Neutrophil (primary cell): ENCODE measurements around the gene ABLIM2.

Source experiments
- H3K27ac ChIP-seq: fragments of 200-600 bp; sonication (generic); 2 replicates; pipeline ENCODE4 v1.5.1; 2016; ENCODE audit warnings: mild to moderate bottlenecking, moderate library complexity
- H3K27me3 ChIP-seq: fragments of 200-600 bp; sonication (generic); 2 replicates; pipeline ENCODE4 v1.6.0; 2016; ENCODE audit warnings: mild to moderate bottlenecking
- H3K36me3 ChIP-seq: fragments of 200-600 bp; sonication (generic); 2 replicates; pipeline ENCODE4 v1.5.1; 2017
- H3K4me1 ChIP-seq, 2 experiments: fragments of 200-600 bp in 1 of 2; sonication (generic) in 1 of 2; 1 replicate in 1 of 2; 2 replicates in 1 of 2; pipeline versions ENCODE4 v1.5.1 to v1.6.1; 2013 to 2016; ENCODE audit warnings: low read depth in 1 of 2, low read length in 1 of 2, mild to moderate bottlenecking in 1 of 2, moderate library complexity in 1 of 2; ENCODE audit not compliant: control insufficient read depth in 1 of 2, insufficient read depth in 1 of 2
- H3K4me3 ChIP-seq, 2 experiments: fragments of 200-600 bp in 1 of 2; sonication (generic) in 1 of 2; 1 replicate in 1 of 2; 2 replicates in 1 of 2; pipeline ENCODE4 v1.5.1; 2013 to 2016; ENCODE audit warnings: low read depth in 1 of 2, low read length in 1 of 2, mild to moderate bottlenecking in 1 of 2, moderate library complexity in 1 of 2
- H3K9me3 ChIP-seq: fragments of 200-600 bp; sonication (generic); 2 replicates; pipeline ENCODE4 v1.5.1; 2016
- TF ChIP-seq, protein P1 (sequence below): fragments of 200-600 bp; sonication (generic); IDR thresholded peaks from 2 replicates; pipeline ENCODE4 v1.5.1; 2016; ENCODE audit warnings: antibody characterized with exemption

The ABLIM2 gene

DNA sequence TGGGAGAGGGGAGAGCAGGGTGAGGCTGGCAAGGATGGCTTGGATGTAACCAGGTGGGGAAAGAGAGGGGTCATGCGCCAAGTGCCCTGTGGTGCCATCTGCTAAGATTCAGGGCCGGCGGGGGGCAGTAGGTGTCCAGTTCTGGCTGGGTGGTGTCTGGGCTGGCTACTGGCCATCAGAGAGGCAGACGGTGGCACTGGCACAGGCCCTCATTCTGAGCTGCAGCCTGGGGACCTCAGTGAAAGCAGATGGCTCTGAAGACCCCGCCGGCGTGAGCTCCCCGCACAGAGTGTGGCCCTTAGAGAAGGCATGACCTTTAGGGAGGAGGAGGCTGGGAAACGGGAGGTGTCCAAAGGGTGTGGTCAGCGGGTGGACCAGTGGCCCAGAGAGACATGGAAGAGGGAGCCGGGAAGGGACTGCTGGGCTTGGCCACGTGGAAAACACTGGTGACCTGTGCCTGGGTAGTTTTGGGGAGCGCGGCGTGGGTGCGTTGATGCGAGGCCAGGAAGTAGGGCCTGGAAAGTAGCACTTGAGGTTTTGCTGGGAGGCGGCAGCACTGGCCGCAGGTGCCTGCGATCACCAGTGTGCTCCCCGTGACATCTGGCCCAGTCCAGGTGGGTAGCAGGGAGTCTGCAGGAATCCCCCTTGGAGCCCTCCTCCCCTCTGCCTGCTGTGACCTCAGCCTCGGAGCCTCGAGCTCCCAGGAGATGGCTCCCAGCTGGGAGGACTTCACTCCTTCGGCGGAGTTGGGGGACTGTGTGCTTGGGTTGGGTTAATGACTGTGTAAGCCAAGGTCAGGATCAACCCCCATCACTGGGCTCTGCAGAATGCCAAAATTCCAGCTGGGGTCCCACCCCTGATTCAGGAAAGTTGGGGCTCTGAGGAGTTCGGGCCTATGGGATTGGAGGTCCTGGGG is 31.2 kb upstream of the ABLIM2 start:
- TF ChIP-seq, protein P1, sequence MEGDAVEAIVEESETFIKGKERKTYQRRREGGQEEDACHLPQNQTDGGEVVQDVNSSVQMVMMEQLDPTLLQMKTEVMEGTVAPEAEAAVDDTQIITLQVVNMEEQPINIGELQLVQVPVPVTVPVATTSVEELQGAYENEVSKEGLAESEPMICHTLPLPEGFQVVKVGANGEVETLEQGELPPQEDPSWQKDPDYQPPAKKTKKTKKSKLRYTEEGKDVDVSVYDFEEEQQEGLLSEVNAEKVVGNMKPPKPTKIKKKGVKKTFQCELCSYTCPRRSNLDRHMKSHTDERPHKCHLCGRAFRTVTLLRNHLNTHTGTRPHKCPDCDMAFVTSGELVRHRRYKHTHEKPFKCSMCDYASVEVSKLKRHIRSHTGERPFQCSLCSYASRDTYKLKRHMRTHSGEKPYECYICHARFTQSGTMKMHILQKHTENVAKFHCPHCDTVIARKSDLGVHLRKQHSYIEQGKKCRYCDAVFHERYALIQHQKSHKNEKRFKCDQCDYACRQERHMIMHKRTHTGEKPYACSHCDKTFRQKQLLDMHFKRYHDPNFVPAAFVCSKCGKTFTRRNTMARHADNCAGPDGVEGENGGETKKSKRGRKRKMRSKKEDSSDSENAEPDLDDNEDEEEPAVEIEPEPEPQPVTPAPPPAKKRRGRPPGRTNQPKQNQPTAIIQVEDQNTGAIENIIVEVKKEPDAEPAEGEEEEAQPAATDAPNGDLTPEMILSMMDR = no peak
- Histone ChIP-seq H3K4me3 (no peak overlapping the region), H3K4me1 (peaks cover 3 to 9% of the 10 kb centered on the region in 2 experiments), H3K27me3 (peaks cover 63% of the 10 kb centered on the region), H3K9me3 (no peaks in the 10 kb centered on the region), H3K27ac (no peak overlapping the region), H3K36me3 (no peaks in the 10 kb centered on the region)

DNA sequence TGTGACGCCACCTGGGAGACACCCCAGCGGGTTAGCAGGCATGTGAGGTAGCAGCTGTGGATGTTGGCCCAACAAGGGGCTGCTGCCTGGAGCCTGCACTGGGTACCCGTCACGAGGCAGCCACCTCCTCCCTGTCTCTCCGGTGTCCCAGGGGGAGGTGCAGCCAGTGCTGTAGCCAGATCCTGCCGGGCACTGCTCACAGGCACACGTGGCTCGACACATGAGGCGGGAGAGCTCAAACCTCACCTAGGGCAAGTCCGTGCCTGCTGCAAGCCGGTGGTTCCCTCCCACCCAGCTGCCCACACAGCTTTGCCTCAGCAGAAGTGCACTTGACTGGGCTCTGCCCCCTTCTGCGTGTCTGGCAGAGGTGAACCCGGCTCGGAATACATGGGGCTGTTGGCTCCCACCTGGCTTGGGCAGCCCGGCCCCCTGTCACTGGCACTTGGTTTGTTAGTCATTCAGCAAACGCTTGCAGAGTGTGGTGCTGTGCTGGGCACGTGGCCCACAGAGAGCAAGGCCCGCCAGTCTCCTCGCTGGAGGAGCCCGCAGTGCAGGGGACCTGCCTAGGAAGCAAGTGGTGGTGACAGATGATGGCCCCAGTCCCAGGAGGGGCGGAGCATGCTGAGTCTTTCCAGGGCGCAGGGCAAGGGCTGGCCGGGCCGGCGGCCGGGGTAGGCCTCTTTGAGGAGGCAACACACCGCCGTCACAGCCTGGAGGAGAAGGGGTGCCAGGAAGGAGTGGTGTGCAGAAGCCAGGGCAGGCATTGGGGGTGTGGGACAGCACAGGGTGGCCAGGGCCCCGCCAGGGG is 30.3 kb upstream of the ABLIM2 start:
- Histone ChIP-seq H3K27me3 (peaks cover 55% of the 10 kb centered on the region), H3K4me3 (no peak overlapping the region), H3K36me3 (no peaks in the 10 kb centered on the region), H3K4me1 (peaks cover 3 to 9% of the 10 kb centered on the region in 2 experiments), H3K9me3 (no peaks in the 10 kb centered on the region), H3K27ac (no peak overlapping the region)
- TF ChIP-seq, protein P1 = no peak

DNA sequence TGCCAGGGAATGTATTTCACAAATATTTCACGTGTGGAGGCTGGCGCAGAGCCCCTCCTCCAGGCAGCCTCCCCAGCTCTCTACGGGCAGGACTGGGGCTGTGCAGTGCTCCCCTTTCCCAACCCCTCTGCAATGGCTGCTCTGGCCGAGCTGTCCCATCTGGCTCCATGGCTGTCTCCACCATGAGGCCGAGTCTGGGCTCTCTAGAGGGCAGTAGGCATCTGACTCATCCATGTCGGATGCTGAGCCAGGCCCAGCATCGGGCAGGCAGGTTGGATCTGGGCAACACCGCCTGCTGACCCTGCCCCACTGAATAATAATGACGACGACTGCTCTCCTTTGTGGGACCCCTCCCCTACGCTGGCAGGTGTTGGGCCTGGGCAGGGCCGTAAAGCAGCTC is 29.5 kb upstream of the ABLIM2 start:
- peaks cover 46% of the 10 kb centered on the region for H3K27me3 ChIP-seq
- H3K4me1 ChIP-seq = peaks cover 3 to 9% of the 10 kb centered on the region in 2 experiments
- no peak overlapping the region for H3K27ac ChIP-seq
- no peaks in the 10 kb centered on the region for H3K9me3 ChIP-seq
- no peak overlapping the region for H3K4me3 ChIP-seq
- H3K36me3 ChIP-seq = no peaks in the 10 kb centered on the region
- TF ChIP-seq, protein P1 = no peak

DNA sequence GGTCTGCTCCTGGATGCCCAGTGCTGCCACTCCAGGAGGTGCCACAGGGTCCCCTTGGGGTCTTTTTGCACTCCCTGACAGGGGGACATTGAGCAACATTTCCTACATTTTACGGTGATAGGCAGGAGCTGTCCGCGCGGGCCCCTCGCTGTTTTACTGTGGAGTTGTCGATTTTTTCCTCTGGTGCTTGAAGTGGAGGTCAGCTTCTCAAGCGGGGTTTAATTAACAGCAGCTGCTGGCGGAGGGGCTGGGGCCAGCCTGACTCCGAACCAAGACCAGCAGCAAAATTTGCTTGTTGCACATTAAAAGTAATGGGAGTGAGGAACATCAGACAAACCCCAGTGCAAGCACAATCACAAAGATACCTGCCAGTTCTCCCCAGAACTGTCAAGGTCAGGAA is 27.3 kb upstream of the ABLIM2 start:
- peaks cover 0 to 3% of the 10 kb centered on the region in 2 experiments for H3K4me1 ChIP-seq
- TF ChIP-seq, protein P1 = no peak
- peaks cover 24% of the 10 kb centered on the region for H3K27me3 ChIP-seq
- H3K27ac ChIP-seq = no peak overlapping the region
- H3K9me3 ChIP-seq = no peaks in the 10 kb centered on the region
- no peaks in the 10 kb centered on the region for H3K36me3 ChIP-seq
- no peak overlapping the region for H3K4me3 ChIP-seq

DNA sequence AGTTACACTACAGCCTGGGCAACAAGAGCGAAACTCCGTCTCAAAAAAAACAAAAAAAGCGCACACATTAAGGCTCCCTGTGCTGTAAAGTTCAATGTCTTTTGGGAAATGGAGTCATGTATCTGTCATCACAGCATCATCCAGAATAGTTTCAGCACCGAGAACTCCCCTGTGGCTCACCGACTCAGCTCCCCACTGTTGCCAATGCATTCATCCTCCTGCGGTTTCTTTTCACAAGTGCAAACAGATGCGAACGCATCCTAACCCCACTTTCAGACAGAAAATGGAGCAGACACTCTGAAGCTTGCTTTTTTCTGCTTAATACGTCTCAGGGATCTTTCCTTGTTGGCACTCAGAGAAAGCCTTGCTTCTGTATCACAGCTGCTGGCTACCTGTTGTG is 26.7 kb upstream of the ABLIM2 start:
- TF ChIP-seq, protein P1 = no peak
- no peaks in the 10 kb centered on the region for H3K4me1 ChIP-seq
- no peak overlapping the region for H3K4me3 ChIP-seq
- H3K27me3 ChIP-seq = peaks cover 18% of the 10 kb centered on the region
- no peak overlapping the region for H3K27ac ChIP-seq
- H3K36me3 ChIP-seq = no peaks in the 10 kb centered on the region
- no peaks in the 10 kb centered on the region for H3K9me3 ChIP-seq
